Prostate gland (tissue), 2 donors: ENCODE measurements around the gene OLA1. TPM values are rescaled to one million over a fixed set of nuclear protein-coding genes. Genes with fewer than 3 reads are reported as not detected.
A peak's percentile ranks its signal among the peaks of the same experiment; 100 is the strongest.

Source experiments
- DNase-seq: peaks from one replicate; pipeline ENCODE4 v3.0.0-alpha.2; 2019; ENCODE audit warnings: low spot score
- H3K27ac ChIP-seq, 2 donors: fragments of 200-600 bp; sonication (generic); 2 replicates each; pipeline ENCODE4 v1.5.1; 2017 to 2019
- H3K27me3 ChIP-seq: fragments of 200-600 bp; sonication (generic); replicated peaks from 2 replicates; pipeline ENCODE4 v1.5.1; 2019; ENCODE audit not compliant: insufficient read depth
- H3K36me3 ChIP-seq, 2 donors: fragments of 200-600 bp; sonication (generic); 1 replicate in 1 of 2; 2 replicates in 1 of 2; pipeline versions ENCODE4 v1.5.1 to v1.8.1; 2017 to 2019
- H3K4me1 ChIP-seq: fragments of 200-600 bp; sonication (generic); replicated peaks from 2 replicates; pipeline ENCODE4 v1.5.1; 2019
- H3K4me3 ChIP-seq, 2 donors: fragments of 200-600 bp; sonication (generic); 2 replicates each; pipeline ENCODE4 v1.5.1; 2017 to 2019
- H3K9me3 ChIP-seq: fragments of 200-600 bp; sonication (generic); 2 replicates; pipeline ENCODE4 v1.5.1; 2017
- POLR2A ChIP-seq: fragments of 450-650 bp; IDR thresholded peaks from one replicate; pipeline ENCODE4 v1.6.1; 2016; ENCODE audit warnings: antibody characterized with exemption, mild to moderate bottlenecking
- POLR2AphosphoS5 ChIP-seq: sonication (generic); formaldehyde crosslinking; IDR thresholded peaks from one replicate; pipeline ENCODE4 v1.6.1; 2017; ENCODE audit warnings: antibody characterized with exemption
- WGBS: methylation state at CpG from one replicate; pipeline ENCODE4 v1.1.5; 2018; 5-methylcytosine and 5-hydroxymethylcytosine counted together
- intact Hi-C: fragments of 100-400 bp; cut with DNase I; formaldehyde crosslinking; loops from one replicate; pipeline ENCODE4 v1.14.2; 2022
- total RNA-seq, 2 donors: library from RNA; depleted of rRNA; stranded (reverse); fragments of >200 nt; gene quantifications; one replicate each; pipeline ENCODE4 v1.1.0, GENCODE V29; 2016
- TF ChIP-seq, protein P1 (sequence below), 4 experiments: fragments of 200-600 bp in 2 of 4; fragments of 450-650 bp in 2 of 4; sonication (generic) in 2 of 4; IDR thresholded peaks; 1 replicate in 3 of 4; 2 replicates in 1 of 4; pipeline ENCODE4 v1.5.1; 2016 to 2019; ENCODE audit warnings: antibody characterized with exemption in 4 of 4, mild to moderate bottlenecking in 2 of 4, moderate library complexity in 2 of 4

OLA1 gene
- total RNA-seq, 2 donors from 2014 or later, result 40.9 to 43.9 TPM

GRCh38 chr2:174171686-174172445, 76.5 kb downstream of the OLA1 start:
- no peak for DNase-seq

GRCh38 chr2:174169372-174169771, 79.0 kb downstream of the OLA1 start:
- intact Hi-C loops, result no loop called here
- WGBS, result 97% methylated on average over 3 of the region's 3 CpGs
- Histone ChIP-seq H3K4me3 (no peak overlapping the region), H3K36me3 (no peaks in the 10 kb centered on the region), H3K27ac (no peak overlapping the region), H3K4me1 (no peaks in the 10 kb centered on the region), H3K9me3 (no peaks in the 10 kb centered on the region), H3K27me3 (no peaks in the 10 kb centered on the region)
- DNase-seq, result no peak
- TF ChIP-seq, protein P1, sequence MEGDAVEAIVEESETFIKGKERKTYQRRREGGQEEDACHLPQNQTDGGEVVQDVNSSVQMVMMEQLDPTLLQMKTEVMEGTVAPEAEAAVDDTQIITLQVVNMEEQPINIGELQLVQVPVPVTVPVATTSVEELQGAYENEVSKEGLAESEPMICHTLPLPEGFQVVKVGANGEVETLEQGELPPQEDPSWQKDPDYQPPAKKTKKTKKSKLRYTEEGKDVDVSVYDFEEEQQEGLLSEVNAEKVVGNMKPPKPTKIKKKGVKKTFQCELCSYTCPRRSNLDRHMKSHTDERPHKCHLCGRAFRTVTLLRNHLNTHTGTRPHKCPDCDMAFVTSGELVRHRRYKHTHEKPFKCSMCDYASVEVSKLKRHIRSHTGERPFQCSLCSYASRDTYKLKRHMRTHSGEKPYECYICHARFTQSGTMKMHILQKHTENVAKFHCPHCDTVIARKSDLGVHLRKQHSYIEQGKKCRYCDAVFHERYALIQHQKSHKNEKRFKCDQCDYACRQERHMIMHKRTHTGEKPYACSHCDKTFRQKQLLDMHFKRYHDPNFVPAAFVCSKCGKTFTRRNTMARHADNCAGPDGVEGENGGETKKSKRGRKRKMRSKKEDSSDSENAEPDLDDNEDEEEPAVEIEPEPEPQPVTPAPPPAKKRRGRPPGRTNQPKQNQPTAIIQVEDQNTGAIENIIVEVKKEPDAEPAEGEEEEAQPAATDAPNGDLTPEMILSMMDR (IDR thresholded peaks at IDR 0.05), result no peak
- TF ChIP-seq POLR2AphosphoS5 (no peak), POLR2A (no peak)

More at GRCh38 chr2:174171686-174172445, 76.5 kb downstream of the OLA1 start:
- no peaks in the 10 kb centered on the region for H3K36me3 ChIP-seq
- no peak overlapping the region for H3K27ac ChIP-seq
- no peaks in the 10 kb centered on the region for H3K9me3 ChIP-seq
- WGBS, result 94% methylated on average over 23 of the region's 23 CpGs
- intact Hi-C loops, result no loop called here
- H3K4me3 ChIP-seq, result no peak overlapping the region
- TF ChIP-seq POLR2A, result no peak
- TF ChIP-seq POLR2AphosphoS5, result no peak
- TF ChIP-seq, protein P1 (IDR thresholded peaks at IDR 0.05), result no peak
- no peaks in the 10 kb centered on the region for H3K4me1 ChIP-seq
- no peaks in the 10 kb centered on the region for H3K27me3 ChIP-seq

- no peaks in the 10 kb centered on the region for H3K9me3 ChIP-seq
- no peak for DNase-seq
- no peak overlapping the region for H3K27ac ChIP-seq
- TF ChIP-seq POLR2AphosphoS5, result peak; percentile 10
- TF ChIP-seq POLR2A, result no peak
- 25% methylated on average over 2 of the region's 2 CpGs for WGBS
- intact Hi-C loops, result no loop called here
- no peak overlapping the region for H3K4me3 ChIP-seq
- H3K27me3 ChIP-seq, result no peaks in the 10 kb centered on the region
- no peaks in the 10 kb centered on the region for H3K4me1 ChIP-seq
- no peaks in the 10 kb centered on the region for H3K36me3 ChIP-seq
Measured at GRCh38 chr2:174166261-174166660, 82.1 kb downstream of the OLA1 start.

- WGBS, result 85% methylated on average over 3 of the region's 3 CpGs
- H3K36me3 ChIP-seq, result no peaks in the 10 kb centered on the region
- DNase-seq, result no peak
- no peaks in the 10 kb centered on the region for H3K4me1 ChIP-seq
- H3K9me3 ChIP-seq, result no peaks in the 10 kb centered on the region
- TF ChIP-seq, protein P1 (IDR thresholded peaks at IDR 0.05), result no peak
- TF ChIP-seq POLR2AphosphoS5 (no peak), POLR2A (no peak)
- no peak overlapping the region for H3K4me3 ChIP-seq
- H3K27ac ChIP-seq, result no peak overlapping the region
- H3K27me3 ChIP-seq, result no peaks in the 10 kb centered on the region
- intact Hi-C loops, result no loop called here
Measured at GRCh38 chr2:174161490-174161889, 86.8 kb downstream of the OLA1 start.

DNA sequence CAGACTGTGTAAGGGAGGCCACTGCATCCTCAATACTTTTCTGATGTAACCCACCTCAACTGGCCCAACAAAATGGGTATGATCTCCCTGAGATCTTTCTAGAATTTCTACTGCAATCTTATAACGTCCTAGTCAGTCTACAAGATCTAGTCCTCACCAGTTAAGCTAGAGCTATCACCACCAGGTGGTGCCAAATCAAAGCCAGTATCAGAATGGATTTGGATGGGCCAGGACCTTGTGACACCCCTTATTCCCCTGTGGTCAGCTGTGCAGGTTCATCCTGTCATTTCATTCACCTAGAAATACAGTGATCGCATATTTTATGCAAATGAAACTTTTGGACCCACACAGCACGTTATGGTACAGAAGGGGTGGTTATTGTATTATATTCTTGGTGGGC, 90.3 kb downstream of the OLA1 start:
- H3K27ac ChIP-seq, result no peak overlapping the region
- H3K4me1 ChIP-seq, result no peaks in the 10 kb centered on the region
- no peak overlapping the region for H3K4me3 ChIP-seq
- intact Hi-C loops, result no loop called here
- H3K27me3 ChIP-seq, result no peaks in the 10 kb centered on the region
- 78% methylated on average over 3 of the region's 3 CpGs for WGBS
- DNase-seq, result no peak
- TF ChIP-seq POLR2A (no peak), POLR2AphosphoS5 (no peak)
- TF ChIP-seq, protein P1 (IDR thresholded peaks at IDR 0.05), result peak in 3 of 4 experiments; percentile 15 to 33 (median 16)
- H3K9me3 ChIP-seq, result no peaks in the 10 kb centered on the region
- H3K36me3 ChIP-seq, result no peaks in the 10 kb centered on the region
